HepG2 (cell line): ENCODE data around the gene GPR32.

Experiments
- RNF2 ChIP-seq: fragments of 450-650 bp; conservative IDR thresholded peaks from 2 replicates; pipeline ENCODE4 v1.6.1; 2016; ENCODE audit warnings: low read depth
- TBP ChIP-seq: sonication (generic); formaldehyde crosslinking; IDR thresholded peaks from 2 replicates; pipeline ENCODE4 v1.5.0; 2020; ENCODE audit warnings: missing genetic modification reagents
- TF ChIP-seq, protein P1 (sequence below): sonication (generic); formaldehyde crosslinking; IDR thresholded peaks from 2 replicates; pipeline ENCODE4 v1.4.0; 2020; ENCODE audit warnings: missing genetic modification reagents
- TF ChIP-seq, protein P2 (sequence below): sonication (generic); formaldehyde crosslinking; IDR thresholded peaks from 2 replicates; pipeline ENCODE4 v1.5.0; 2020; ENCODE audit warnings: mild to moderate bottlenecking, missing genetic modification reagents, moderate library complexity

DNA sequence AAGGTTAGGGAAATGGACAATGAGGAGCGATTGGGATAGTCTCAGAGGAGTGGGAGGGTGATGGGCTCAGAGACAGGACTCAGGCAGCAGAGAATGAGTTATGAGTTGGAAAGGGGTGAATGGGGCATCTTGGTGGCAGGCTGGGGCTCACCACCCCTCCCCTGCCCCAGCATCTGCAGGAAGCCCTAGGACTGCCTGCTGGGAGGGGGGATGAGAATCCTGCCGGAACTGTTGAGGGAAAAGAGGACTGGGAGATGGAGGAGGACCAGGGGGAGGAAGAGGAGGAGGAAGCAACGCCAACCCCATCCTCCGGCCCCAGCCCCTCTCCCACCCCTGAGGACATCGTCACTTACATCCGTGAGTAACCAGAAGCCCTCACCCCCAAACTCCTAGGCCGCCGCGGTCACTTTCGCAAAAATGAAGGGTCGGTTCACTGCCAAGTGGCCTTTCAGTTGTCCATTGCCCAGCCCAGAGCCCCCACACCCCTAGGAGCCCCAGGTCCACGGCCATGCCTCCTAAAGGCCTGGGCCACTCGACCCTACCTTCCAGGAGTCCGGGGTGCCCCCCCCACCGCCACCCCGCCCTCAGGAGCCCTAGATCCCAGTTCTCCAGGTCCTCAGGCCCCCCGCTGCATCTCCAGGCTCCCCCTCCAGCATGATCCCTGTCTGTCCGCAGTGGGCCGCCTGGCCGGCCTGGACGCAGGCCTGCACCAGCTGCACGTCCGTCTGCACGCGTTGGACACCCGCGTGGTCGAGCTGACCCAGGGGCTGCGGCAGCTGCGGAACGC is 46.3 kb upstream of the GPR32 start:
- TF ChIP-seq, protein P1, sequence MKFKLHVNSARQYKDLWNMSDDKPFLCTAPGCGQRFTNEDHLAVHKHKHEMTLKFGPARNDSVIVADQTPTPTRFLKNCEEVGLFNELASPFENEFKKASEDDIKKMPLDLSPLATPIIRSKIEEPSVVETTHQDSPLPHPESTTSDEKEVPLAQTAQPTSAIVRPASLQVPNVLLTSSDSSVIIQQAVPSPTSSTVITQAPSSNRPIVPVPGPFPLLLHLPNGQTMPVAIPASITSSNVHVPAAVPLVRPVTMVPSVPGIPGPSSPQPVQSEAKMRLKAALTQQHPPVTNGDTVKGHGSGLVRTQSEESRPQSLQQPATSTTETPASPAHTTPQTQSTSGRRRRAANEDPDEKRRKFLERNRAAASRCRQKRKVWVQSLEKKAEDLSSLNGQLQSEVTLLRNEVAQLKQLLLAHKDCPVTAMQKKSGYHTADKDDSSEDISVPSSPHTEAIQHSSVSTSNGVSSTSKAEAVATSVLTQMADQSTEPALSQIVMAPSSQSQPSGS = no peak
- TF ChIP-seq RNF2 (no peak), TBP (CRISPR knock-in tag) (no peak)
- TF ChIP-seq, protein P2, sequence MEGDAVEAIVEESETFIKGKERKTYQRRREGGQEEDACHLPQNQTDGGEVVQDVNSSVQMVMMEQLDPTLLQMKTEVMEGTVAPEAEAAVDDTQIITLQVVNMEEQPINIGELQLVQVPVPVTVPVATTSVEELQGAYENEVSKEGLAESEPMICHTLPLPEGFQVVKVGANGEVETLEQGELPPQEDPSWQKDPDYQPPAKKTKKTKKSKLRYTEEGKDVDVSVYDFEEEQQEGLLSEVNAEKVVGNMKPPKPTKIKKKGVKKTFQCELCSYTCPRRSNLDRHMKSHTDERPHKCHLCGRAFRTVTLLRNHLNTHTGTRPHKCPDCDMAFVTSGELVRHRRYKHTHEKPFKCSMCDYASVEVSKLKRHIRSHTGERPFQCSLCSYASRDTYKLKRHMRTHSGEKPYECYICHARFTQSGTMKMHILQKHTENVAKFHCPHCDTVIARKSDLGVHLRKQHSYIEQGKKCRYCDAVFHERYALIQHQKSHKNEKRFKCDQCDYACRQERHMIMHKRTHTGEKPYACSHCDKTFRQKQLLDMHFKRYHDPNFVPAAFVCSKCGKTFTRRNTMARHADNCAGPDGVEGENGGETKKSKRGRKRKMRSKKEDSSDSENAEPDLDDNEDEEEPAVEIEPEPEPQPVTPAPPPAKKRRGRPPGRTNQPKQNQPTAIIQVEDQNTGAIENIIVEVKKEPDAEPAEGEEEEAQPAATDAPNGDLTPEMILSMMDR = no peak
